Common myeloid progenitor, CD34-positive (primary cell): Measurements from ENCODE around the gene INCENP.
A peak's percentile ranks its signal among the peaks of the same experiment; 100 is the strongest.

Experiments used
- CTCF ChIA-PET: fragments of 350-600 bp; sonication (Branson Sonifier 250); formaldehyde crosslinking; loops from one replicate; lab custom pipeline; 2021; ENCODE audit warnings: antibody characterized with exemption; lab: Charles Lee
- POLR2A ChIA-PET: fragments of 350-600 bp; sonication (Branson Sonifier 250); formaldehyde crosslinking; loops from one replicate; lab custom pipeline; 2021; ENCODE audit warnings: antibody characterized with exemption; lab: Charles Lee
- DNase-seq, 3 donors: peaks; one replicate each; pipeline versions ENCODE4 v3.0.0 to v3.0.0-alpha.2; 2013
- H3K27ac ChIP-seq, 2 experiments: 1 replicate in 1 of 2; 2 replicates in 1 of 2; pipeline ENCODE4 v1.7.0; 2013; ENCODE audit warnings: inconsistent platforms in 2 of 2, low read length in 2 of 2, mild to moderate bottlenecking in 2 of 2, low read depth in 1 of 2, moderate library complexity in 1 of 2; ENCODE audit not compliant: severe bottlenecking in 2 of 2, insufficient read depth in 1 of 2, poor library complexity in 1 of 2
- H3K27me3 ChIP-seq, 5 experiments: replicated peaks in 2 of 5; 1 replicate in 3 of 5; 2 replicates in 2 of 5; pipeline versions ENCODE4 v1.6.1 to v1.7.0; 2013; ENCODE audit warnings: low read length in 4 of 5, mild to moderate bottlenecking in 2 of 5, moderate library complexity in 2 of 5, inconsistent platforms in 1 of 5; ENCODE audit not compliant: insufficient read depth in 5 of 5, control insufficient read depth in 4 of 5
- H3K36me3 ChIP-seq, 4 experiments: 1 replicate in 2 of 4; 2 replicates in 2 of 4; pipeline versions ENCODE4 v1.6.1 to v1.7.0; 2013; ENCODE audit warnings: low read length in 3 of 4, control low read depth in 1 of 4, mild to moderate bottlenecking in 1 of 4; ENCODE audit not compliant: control insufficient read depth in 4 of 4, insufficient read depth in 4 of 4
- H3K4me1 ChIP-seq, 4 experiments: 1 replicate in 3 of 4; 2 replicates in 1 of 4; pipeline versions ENCODE4 v1.6.1 to v1.7.1; 2013; ENCODE audit warnings: low read length in 3 of 4, mild to moderate bottlenecking in 3 of 4, control low read depth in 1 of 4, inconsistent platforms in 1 of 4, moderate library complexity in 1 of 4; ENCODE audit not compliant: control insufficient read depth in 4 of 4, insufficient read depth in 4 of 4; ENCODE audit errors: control extremely low read depth in 1 of 4
- H3K4me3 ChIP-seq, 7 experiments: 1 replicate in 4 of 7; 2 replicates in 3 of 7; pipeline versions ENCODE4 v1.5.1 to v1.7.0; 2013; ENCODE audit warnings: mild to moderate bottlenecking in 7 of 7, low read length in 6 of 7, moderate library complexity in 6 of 7, inconsistent platforms in 2 of 7, low read depth in 2 of 7, control low read depth in 1 of 7; ENCODE audit not compliant: insufficient read depth in 4 of 7, control insufficient read depth in 1 of 7; ENCODE audit errors: extremely low read depth in 1 of 7
- H3K9me3 ChIP-seq, 5 experiments: 1 replicate in 4 of 5; 2 replicates in 1 of 5; pipeline versions ENCODE4 v1.6.1 to v1.7.1; 2013; ENCODE audit warnings: low read length in 4 of 5, mild to moderate bottlenecking in 2 of 5, inconsistent platforms in 1 of 5, low read depth in 1 of 5, moderate library complexity in 1 of 5; ENCODE audit not compliant: control insufficient read depth in 4 of 5, insufficient read depth in 2 of 5; ENCODE audit errors: control extremely low read depth in 1 of 5
- WGBS: methylation state at CpG from one replicate; pipeline ENCODE4 v1.1.5; 2013; ENCODE audit not compliant: insufficient coverage; 5-methylcytosine and 5-hydroxymethylcytosine counted together

The INCENP gene

DNA sequence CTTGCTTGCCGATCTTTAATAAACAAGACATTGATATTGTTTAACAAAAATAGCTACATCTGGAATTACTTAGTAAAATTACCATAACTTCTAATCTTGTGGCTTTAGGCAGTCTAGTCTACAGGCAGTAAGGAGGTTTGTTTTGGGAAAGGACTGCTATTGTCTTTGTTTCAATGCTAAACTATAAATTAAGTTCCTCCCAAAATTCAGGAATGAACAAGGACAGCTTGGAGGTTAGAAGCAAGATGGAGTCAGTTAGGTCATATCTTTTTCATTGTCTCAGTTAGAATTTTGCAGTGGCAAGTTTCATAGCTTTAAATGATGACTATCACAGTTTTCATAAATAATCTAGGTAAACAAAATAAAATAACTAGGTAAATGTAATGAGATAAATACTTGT, 36.1 kb upstream of the INCENP start:
- Histone ChIP-seq H3K4me3 (no peak overlapping the region), H3K36me3 (no peaks in the 10 kb centered on the region), H3K9me3 (peaks cover 2 to 8% (median 3%) of the 10 kb centered on the region in 5 experiments), H3K4me1 (no peaks in the 10 kb centered on the region), H3K27ac (no peak overlapping the region), H3K27me3 (no peaks in the 10 kb centered on the region)
- POLR2A ChIA-PET, result no interaction called here
- DNase-seq, result no peak
- CTCF ChIA-PET, result interaction anchor here (1.1 to 1.9 kb wide), 4 partner anchors 16 to 216 kb away, joined by 4 to 12 read pairs (median 4); no protein-coding TSS in a partner anchor
- WGBS, result no CpG with 5 or more reads among the region's 1 CpG

DNA sequence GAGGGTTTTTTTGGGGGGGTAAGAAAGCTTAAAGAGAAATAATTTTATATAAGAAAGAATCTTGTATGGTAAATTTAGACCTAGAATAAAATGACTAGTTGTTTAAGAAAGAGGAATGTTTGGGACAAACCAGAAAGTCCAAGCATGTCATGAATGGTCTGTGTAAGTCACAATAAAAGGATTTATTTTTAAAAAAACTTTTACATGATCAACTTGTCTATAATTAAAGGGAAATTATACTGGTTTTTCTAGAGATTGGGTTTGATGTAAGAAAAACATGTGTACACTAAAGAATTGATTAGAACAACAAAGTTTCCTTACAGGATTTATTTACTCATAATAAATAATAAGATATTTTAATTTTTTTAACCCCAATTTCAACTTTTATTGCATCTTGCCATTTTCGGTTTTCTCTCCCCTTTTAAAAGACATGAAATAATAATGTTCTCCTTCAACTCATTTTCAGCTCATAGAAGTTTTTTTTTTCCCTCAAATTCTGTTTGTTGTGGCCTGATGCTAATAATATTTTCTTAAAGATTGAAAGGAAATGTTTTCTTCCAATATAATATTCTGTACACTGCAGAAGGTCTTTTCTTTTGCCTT, 35.4 kb upstream of the INCENP start:
- ChIA-PET CTCF (interaction anchor here (1.1 to 2.0 kb wide), 4 partner anchors 15 to 216 kb away, joined by 4 to 6 read pairs (median 4); no protein-coding TSS in a partner anchor), POLR2A (no interaction called here)

DNA sequence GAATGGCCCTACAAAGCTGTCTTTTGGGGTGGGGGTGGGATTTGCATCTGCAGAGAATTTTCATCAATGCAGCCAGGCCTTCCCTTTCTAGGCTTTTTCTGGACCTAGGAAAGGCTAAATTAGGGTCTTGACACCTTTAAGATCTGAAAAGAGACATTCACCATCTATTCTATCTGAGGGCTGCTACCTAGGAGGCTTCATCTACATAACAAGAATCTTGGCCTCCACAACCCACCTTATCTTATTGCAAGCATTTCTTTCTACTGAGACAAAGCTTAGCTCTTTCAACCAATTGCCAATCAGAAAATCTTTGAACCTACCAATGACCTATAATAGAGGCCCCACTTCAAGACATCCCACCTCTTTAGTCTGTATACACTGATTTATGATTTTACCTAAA, 20.7 kb upstream of the INCENP start:
- Histone ChIP-seq H3K27me3 (no peaks in the 10 kb centered on the region), H3K27ac (no peak overlapping the region), H3K9me3 (no peaks in the 10 kb centered on the region), H3K4me3 (no peak overlapping the region), H3K4me1 (peaks cover 0 to 15% (median 10%) of the 10 kb centered on the region in 4 experiments), H3K36me3 (no peaks in the 10 kb centered on the region)
- CTCF ChIA-PET, result interaction anchor here (0.6 to 8.4 kb wide), 5 partner anchors 9 to 233 kb away, joined by 3 to 201 read pairs (median 6); no protein-coding TSS in a partner anchor
- POLR2A ChIA-PET, result no interaction called here
- DNase-seq, result no peak

More for the DNA sequence above, 35.4 kb upstream of the INCENP start:
- WGBS, result no CpG with 5 or more reads among the region's 1 CpG
- Histone ChIP-seq H3K27ac (no peak overlapping the region), H3K4me3 (no peak overlapping the region), H3K27me3 (no peaks in the 10 kb centered on the region), H3K36me3 (no peaks in the 10 kb centered on the region), H3K9me3 (peaks cover 2 to 8% (median 3%) of the 10 kb centered on the region in 5 experiments), H3K4me1 (no peaks in the 10 kb centered on the region)
- DNase-seq, result no peak

DNA sequence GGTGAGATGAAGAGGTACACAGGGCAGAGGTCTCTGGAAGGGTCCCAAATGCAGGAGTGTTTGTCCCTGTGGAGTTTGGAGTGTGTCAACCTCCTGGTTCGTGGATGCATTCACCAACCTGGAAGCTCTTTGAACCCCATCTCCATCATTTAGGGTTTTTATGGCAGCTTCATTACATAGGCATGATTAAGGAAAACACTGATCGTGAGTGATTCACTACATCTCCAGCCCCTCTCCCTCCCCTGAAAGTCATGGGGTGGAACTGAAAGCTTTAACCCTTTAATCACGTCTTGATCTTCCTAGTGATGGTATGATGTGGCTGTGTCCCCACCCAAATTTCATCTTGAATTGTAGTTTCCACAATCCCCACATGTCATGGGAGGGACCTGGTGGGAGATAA, 19.8 kb upstream of the INCENP start:
- ChIA-PET CTCF (interaction anchor here (1.0 to 8.4 kb wide), 6 partner anchors 16 to 247 kb away, joined by 3 to 201 read pairs (median 5); no protein-coding TSS in a partner anchor), POLR2A (interaction anchor here (0.6 kb wide), 1 partner anchor 14 kb away, joined by 6 read pairs; no protein-coding TSS in a partner anchor)
- H3K4me3 ChIP-seq, result no peak overlapping the region
- peak in 1 of 3 donors; percentile 20 for DNase-seq
- WGBS, result 20% methylated on average over 1 of the region's 3 CpGs
- H3K27me3 ChIP-seq, result no peaks in the 10 kb centered on the region
- H3K4me1 ChIP-seq, result peaks cover 0 to 15% (median 10%) of the 10 kb centered on the region in 4 experiments
- no peaks in the 10 kb centered on the region for H3K9me3 ChIP-seq
- H3K27ac ChIP-seq, result no peak overlapping the region
- H3K36me3 ChIP-seq, result no peaks in the 10 kb centered on the region

DNA sequence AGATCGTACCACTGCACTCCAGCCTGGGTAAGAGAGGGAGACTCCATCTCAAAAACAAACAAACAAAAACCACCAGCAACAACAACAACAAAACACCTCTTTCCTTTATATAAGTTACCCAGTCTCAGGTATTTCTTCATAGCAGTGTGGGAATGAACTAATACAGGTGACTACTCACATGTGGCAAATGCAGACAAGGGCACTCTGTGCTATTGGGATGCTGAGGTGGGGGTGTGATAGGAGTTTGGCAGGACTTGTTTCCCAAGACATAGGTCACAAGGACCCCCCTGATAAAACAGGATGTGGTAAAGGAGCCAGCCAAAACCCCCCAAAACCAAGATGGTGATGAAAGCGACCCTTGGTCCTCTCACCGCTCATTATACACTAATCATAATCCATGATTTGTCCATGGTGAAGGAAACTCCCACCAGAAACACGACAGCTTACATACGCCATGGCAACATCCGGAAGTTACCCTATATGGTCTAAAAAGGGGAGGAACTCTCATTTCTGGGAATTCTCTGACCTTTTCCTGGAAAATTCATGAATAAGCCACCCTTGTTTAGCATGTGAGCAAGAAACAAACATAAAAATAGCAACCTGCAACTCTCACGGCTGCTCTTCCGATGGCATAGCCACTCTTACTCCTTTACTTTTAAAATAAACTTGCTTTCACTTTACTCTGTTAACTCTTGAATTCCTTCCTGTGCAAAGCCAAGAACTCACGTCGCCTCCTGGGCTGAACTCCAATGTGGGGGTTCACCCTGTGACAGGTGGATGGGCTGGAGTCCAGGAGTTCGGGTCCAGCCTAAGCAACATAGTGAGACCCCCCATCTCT, 18.8 kb upstream of the INCENP start:
- Histone ChIP-seq H3K27me3 (peaks cover 0 to 4% (median 0%) of the 10 kb centered on the region in 5 experiments), H3K36me3 (no peaks in the 10 kb centered on the region), H3K4me1 (peaks cover 0 to 15% (median 10%) of the 10 kb centered on the region in 4 experiments), H3K4me3 (peak overlapping the region in 5 of 7 experiments; percentile 19 to 80 (median 59)), H3K9me3 (no peaks in the 10 kb centered on the region), H3K27ac (peak overlapping the region in 1 of 2 experiments; percentile 61)
- ChIA-PET CTCF (interaction anchor here (1.2 to 8.4 kb wide), 4 partner anchors 159 to 248 kb away, joined by 3 to 201 read pairs (median 26); no protein-coding TSS in a partner anchor), POLR2A (no interaction called here)
- WGBS, result 0% methylated on average over 5 of the region's 11 CpGs
- DNase-seq, result peak in 2 of 3 donors; percentile 30 to 37

DNA sequence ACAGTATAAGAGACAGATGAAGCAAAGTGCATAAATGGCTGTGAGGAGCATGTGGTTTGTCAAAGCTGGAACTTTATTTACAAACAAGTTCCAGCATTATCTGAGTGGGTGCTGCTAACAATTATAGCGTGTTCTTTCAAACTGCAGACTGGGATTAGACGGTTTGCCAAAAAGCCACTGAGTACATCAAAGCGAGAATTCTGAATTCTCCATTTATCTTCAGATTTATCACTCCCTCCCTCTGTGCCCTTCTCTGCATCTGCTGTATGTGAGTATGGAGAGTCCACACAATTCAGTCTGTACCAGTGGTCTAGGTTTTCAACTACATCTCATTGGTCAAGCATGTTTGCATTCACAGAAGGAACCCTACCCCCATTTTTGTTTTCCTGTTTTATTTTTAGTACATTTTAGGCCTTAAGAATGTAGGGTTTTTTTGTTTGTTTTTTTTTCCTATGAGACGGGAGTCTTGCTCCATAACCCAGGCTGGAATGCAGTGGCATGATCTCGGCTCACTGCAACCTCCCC, 18.1 kb upstream of the INCENP start:
- H3K9me3 ChIP-seq, result no peaks in the 10 kb centered on the region
- H3K4me1 ChIP-seq, result peaks cover 0 to 15% (median 10%) of the 10 kb centered on the region in 4 experiments
- 63% methylated on average over 4 of the region's 5 CpGs for WGBS
- ChIA-PET POLR2A (interaction anchor here (0.6 kb wide), 1 partner anchor 136 kb away, joined by 3 read pairs; no protein-coding TSS in a partner anchor), CTCF (interaction anchor here (0.7 to 8.4 kb wide), 6 partner anchors 24 to 311 kb away, joined by 3 to 201 read pairs (median 19); no protein-coding TSS in a partner anchor)
- H3K4me3 ChIP-seq, result peak overlapping the region in 5 of 7 experiments; percentile 19 to 80 (median 59)
- H3K27me3 ChIP-seq, result peaks cover 0 to 4% (median 0%) of the 10 kb centered on the region in 5 experiments
- H3K27ac ChIP-seq, result peak overlapping the region in 1 of 2 experiments; percentile 61
- no peaks in the 10 kb centered on the region for H3K36me3 ChIP-seq
- DNase-seq, result no peak
